ENCODE data around the gene NBAS.

Gene NBAS

DNA sequence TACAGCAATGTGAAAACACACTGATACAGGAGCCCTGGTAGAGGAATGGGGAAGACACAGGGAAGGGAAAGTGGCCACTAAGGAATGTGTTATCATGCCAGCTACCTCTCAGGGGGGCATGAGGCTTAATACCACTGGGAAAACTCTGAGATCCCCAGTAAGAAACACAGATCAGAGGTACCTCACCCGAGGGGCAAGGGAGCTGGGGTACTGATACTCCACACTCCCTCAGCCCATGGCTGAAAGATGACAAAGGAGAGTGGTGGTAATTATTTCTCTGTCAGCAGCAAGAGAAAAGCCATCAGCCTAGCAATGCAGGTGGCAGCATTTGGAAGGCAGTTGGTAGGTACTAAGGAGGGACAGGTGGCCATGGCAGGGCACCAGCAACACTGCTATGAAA lies 434.8 kb downstream of the NBAS start:
- no peak overlapping the region for H3K27ac ChIP-seq
- TF ChIP-seq CTCF (conservative IDR thresholded peaks at IDR 0.05), result no peak

- H3K27ac ChIP-seq, result no peak overlapping the region
- no peak for TF ChIP-seq CTCF (conservative IDR thresholded peaks at IDR 0.05)
These were observed 438.2 kb downstream of the NBAS start for GRCh38 chr2:15122915-15123314.

- no peak for TF ChIP-seq CTCF (conservative IDR thresholded peaks at IDR 0.05)
These were observed 440.5 kb downstream of the NBAS start for GRCh38 chr2:15120631-15121030.

GRCh38 chr2:15119722-15120175 lies 441.4 kb downstream of the NBAS start:
- no peak overlapping the region for H3K27ac ChIP-seq
- no peak for TF ChIP-seq CTCF (conservative IDR thresholded peaks at IDR 0.05)

More at GRCh38 chr2:15120631-15121030, 440.5 kb downstream of the NBAS start:
- no peak overlapping the region for H3K27ac ChIP-seq

DNA sequence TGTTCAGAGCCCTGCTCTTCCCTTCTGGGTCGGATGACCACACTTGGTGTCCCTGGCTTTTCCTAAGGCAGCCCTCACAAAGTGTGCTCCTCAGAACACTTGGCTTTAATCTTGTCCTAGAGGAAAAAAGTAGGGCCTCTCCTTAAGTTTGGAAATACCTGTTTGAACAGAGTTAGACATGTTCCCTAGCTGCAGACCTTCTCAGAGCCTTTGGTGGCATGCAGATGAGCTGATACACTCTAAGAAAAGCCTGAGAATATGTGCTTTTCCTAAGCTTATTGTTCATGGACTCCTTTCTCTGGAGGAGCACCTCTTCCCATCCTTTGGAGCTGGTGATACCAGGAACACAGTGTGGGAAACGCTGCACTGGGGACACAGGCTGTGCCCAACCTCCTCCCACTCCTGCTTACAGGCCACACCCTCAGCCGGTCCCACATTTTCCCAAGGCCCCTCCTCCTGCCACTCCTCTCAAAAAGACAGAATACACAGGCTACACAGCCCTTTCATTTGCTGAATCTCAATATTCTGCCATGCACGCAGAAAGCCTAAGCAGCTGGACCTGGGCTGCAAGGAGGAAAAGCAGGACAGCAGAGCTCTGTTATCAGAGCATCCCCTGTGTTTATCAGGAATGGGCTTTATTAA lies 443.6 kb downstream of the NBAS start:
- TF ChIP-seq CTCF (conservative IDR thresholded peaks at IDR 0.05), result no peak
- H3K27ac ChIP-seq, result no peak overlapping the region

All from VCaP (cell line).